Neuronal stem cell (in vitro differentiated cells): ENCODE data around the gene MPND.
A peak's percentile ranks its signal among the peaks of the same experiment; 100 is the strongest.

Experiments used
- DNase-seq: peaks from one replicate; pipeline ENCODE4 v3.0.0-alpha.2; 2013; ENCODE audit warnings: low spot score
- H2AFZ ChIP-seq: one replicate; pipeline ENCODE4 v1.6.1; 2013; ENCODE audit warnings: mild to moderate bottlenecking, low read length, inconsistent platforms
- H2AK5ac ChIP-seq: 2 replicates; pipeline ENCODE4 v1.6.1; 2013; ENCODE audit warnings: low read depth, mild to moderate bottlenecking, inconsistent platforms, low read length, moderate library complexity, mixed read lengths
- H2BK120ac ChIP-seq: 2 replicates; pipeline ENCODE4 v1.6.1; 2013; ENCODE audit warnings: low read depth, mild to moderate bottlenecking, inconsistent platforms, low read length, moderate library complexity, mixed read lengths
- H2BK12ac ChIP-seq: one replicate; pipeline ENCODE4 v1.6.1; 2013; ENCODE audit warnings: low read length, inconsistent platforms
- H2BK15ac ChIP-seq: 2 replicates; pipeline ENCODE4 v1.6.1; 2013; ENCODE audit warnings: mild to moderate bottlenecking, low read length, inconsistent platforms, mixed read lengths
- H2BK5ac ChIP-seq: one replicate; pipeline ENCODE4 v1.6.1; 2013; ENCODE audit warnings: inconsistent platforms, mild to moderate bottlenecking, low read length, moderate library complexity
- H3K14ac ChIP-seq: one replicate; pipeline ENCODE4 v1.6.1; 2013; ENCODE audit warnings: low read length, inconsistent platforms
- H3K18ac ChIP-seq: 2 replicates; pipeline ENCODE4 v1.6.1; 2013; ENCODE audit warnings: low read length, inconsistent platforms
- H3K23ac ChIP-seq: 2 replicates; pipeline ENCODE4 v1.6.1; 2013; ENCODE audit warnings: low read depth, mild to moderate bottlenecking, mixed read lengths, low read length, inconsistent platforms; ENCODE audit not compliant: poor library complexity
- H3K27ac ChIP-seq: replicated peaks from 3 replicates; pipeline ENCODE4 v1.5.1; 2013; ENCODE audit warnings: low read length, inconsistent platforms
- H3K27me3 ChIP-seq, 3 experiments: 2 replicates each; pipeline ENCODE4 v1.6.1; 2013; ENCODE audit warnings: low read length in 3 of 3, mild to moderate bottlenecking in 2 of 3, inconsistent platforms in 1 of 3, low read depth in 1 of 3, mixed read lengths in 1 of 3, moderate library complexity in 1 of 3; ENCODE audit not compliant: control insufficient read depth in 3 of 3, insufficient read depth in 3 of 3
- H3K36me3 ChIP-seq, 2 donors: replicated peaks in 1 of 2; 2 replicates each; pipeline ENCODE4 v1.6.1; 2013; ENCODE audit warnings: low read length in 2 of 2; ENCODE audit not compliant: control insufficient read depth in 2 of 2, insufficient read depth in 2 of 2
- H3K4ac ChIP-seq: 2 replicates; pipeline ENCODE4 v1.6.1; 2013; ENCODE audit warnings: inconsistent platforms, mild to moderate bottlenecking, low read length, moderate library complexity
- H3K4me1 ChIP-seq, 2 donors: 1 replicate in 1 of 2; 2 replicates in 1 of 2; pipeline ENCODE4 v1.6.1; 2013; ENCODE audit warnings: low read length in 2 of 2, low read depth in 1 of 2; ENCODE audit not compliant: control insufficient read depth in 2 of 2, insufficient read depth in 1 of 2
- H3K4me2 ChIP-seq: one replicate; pipeline ENCODE4 v1.6.1; 2013; ENCODE audit warnings: mild to moderate bottlenecking, low read length, inconsistent platforms; ENCODE audit not compliant: insufficient read depth, poor library complexity, severe bottlenecking
- H3K4me3 ChIP-seq, 2 donors: 2 replicates each; pipeline ENCODE4 v1.5.1; 2013; ENCODE audit warnings: low read length in 2 of 2, mild to moderate bottlenecking in 2 of 2, inconsistent platforms in 1 of 2, moderate library complexity in 1 of 2
- H3K79me1 ChIP-seq: one replicate; pipeline ENCODE4 v1.6.1; 2013; ENCODE audit warnings: low read depth, mild to moderate bottlenecking, inconsistent platforms, low read length, moderate library complexity
- H3K9ac ChIP-seq: one replicate; pipeline ENCODE4 v1.6.1; 2013; ENCODE audit warnings: mild to moderate bottlenecking, low read depth, low read length, inconsistent platforms; ENCODE audit not compliant: poor library complexity
- H3K9me3 ChIP-seq, 2 donors: replicated peaks in 1 of 2; 2 replicates each; pipeline versions ENCODE3 to v1.6.1; 2013; ENCODE audit warnings: low read length in 2 of 2, mild to moderate bottlenecking in 2 of 2, inconsistent platforms in 1 of 2, low read depth in 1 of 2, mixed read lengths in 1 of 2, moderate library complexity in 1 of 2; ENCODE audit not compliant: control insufficient read depth in 2 of 2, insufficient read depth in 1 of 2
- H4K8ac ChIP-seq: one replicate; pipeline ENCODE4 v1.6.1; 2013; ENCODE audit warnings: low read depth, mild to moderate bottlenecking, inconsistent platforms, low read length, moderate library complexity
- H4K91ac ChIP-seq: one replicate; pipeline ENCODE4 v1.6.1; 2013; ENCODE audit warnings: low read length, low read depth, mild to moderate bottlenecking, inconsistent platforms; ENCODE audit not compliant: poor library complexity
- WGBS, 2 donors: extraction: QIAGEN DNeasy Blood & Tissue Kit; methylation state at CpG; one replicate each; pipeline ENCODE4 v1.1.7; 2013; ENCODE audit warnings: missing lambda C conversion rate in 2 of 2, mixed read lengths in 1 of 2; ENCODE audit not compliant: insufficient read length in 2 of 2, insufficient replicate concordance in 1 of 2; ENCODE audit errors: extremely low coverage in 2 of 2; 5-methylcytosine and 5-hydroxymethylcytosine counted together

MPND gene

GRCh38 chr19:4352701-4353121 lies 9.3 kb downstream of the MPND start:
- no CpG with 5 or more reads among the region's 9 CpGs for WGBS, 2 donors
- H2BK15ac ChIP-seq: peak overlapping the region; percentile 55
- peaks cover 22 to 80% of the 10 kb centered on the region in 2 donors for H3K36me3 ChIP-seq
- H2AK5ac ChIP-seq: peak overlapping the region; percentile 86
- peaks cover 5% of the 10 kb centered on the region for H3K79me1 ChIP-seq
- H3K14ac ChIP-seq: no peak overlapping the region
- no peak overlapping the region for H3K4ac ChIP-seq
- peak overlapping the region; percentile 60 for H3K9ac ChIP-seq
- no peak overlapping the region for H4K91ac ChIP-seq
- H3K4me3 ChIP-seq: no peak overlapping the region
- H2BK120ac ChIP-seq: no peak overlapping the region
- H2AFZ ChIP-seq: no peak overlapping the region
- H3K4me2 ChIP-seq: no peak overlapping the region
- H2BK12ac ChIP-seq: no peak overlapping the region
- H3K23ac ChIP-seq: no peak overlapping the region
- peak; percentile 72 for DNase-seq
- H3K4me1 ChIP-seq: peaks cover 0 to 1% of the 10 kb centered on the region in 2 donors
- H4K8ac ChIP-seq: no peak overlapping the region
- no peaks in the 10 kb centered on the region for H3K9me3 ChIP-seq
- no peak overlapping the region for H3K27ac ChIP-seq
- peak overlapping the region; percentile 27 for H3K18ac ChIP-seq
- H3K27me3 ChIP-seq: no peaks in the 10 kb centered on the region
- no peak overlapping the region for H2BK5ac ChIP-seq

GRCh38 chr19:4354282-4354681 lies 10.9 kb downstream of the MPND start:
- no peaks in the 10 kb centered on the region for H3K9me3 ChIP-seq
- H3K79me1 ChIP-seq: peaks cover 5% of the 10 kb centered on the region
- no peak for DNase-seq
- no peak overlapping the region for H3K23ac ChIP-seq
- no CpG with 5 or more reads among the region's 12 CpGs for WGBS, 2 donors
- no peak overlapping the region for H3K18ac ChIP-seq
- no peak overlapping the region for H3K9ac ChIP-seq
- no peak overlapping the region for H4K91ac ChIP-seq
- H3K27ac ChIP-seq: no peak overlapping the region
- no peaks in the 10 kb centered on the region for H3K27me3 ChIP-seq
- H2AK5ac ChIP-seq: no peak overlapping the region
- peak overlapping the region; percentile 22 for H2BK12ac ChIP-seq
- no peak overlapping the region for H2BK120ac ChIP-seq
- no peak overlapping the region for H4K8ac ChIP-seq
- H3K4me1 ChIP-seq: peaks cover 0 to 1% of the 10 kb centered on the region in 2 donors
- no peak overlapping the region for H2BK15ac ChIP-seq
- no peak overlapping the region for H3K4me3 ChIP-seq
- no peak overlapping the region for H2AFZ ChIP-seq
- H3K4ac ChIP-seq: no peak overlapping the region
- no peak overlapping the region for H2BK5ac ChIP-seq
- peaks cover 25 to 82% of the 10 kb centered on the region in 2 donors for H3K36me3 ChIP-seq
- no peak overlapping the region for H3K4me2 ChIP-seq
- no peak overlapping the region for H3K14ac ChIP-seq

GRCh38 chr19:4354897-4355296 lies 11.5 kb downstream of the MPND start:
- Histone ChIP-seq H2AK5ac (no peak overlapping the region), H3K9me3 (no peaks in the 10 kb centered on the region), H3K18ac (no peak overlapping the region), H3K4me2 (no peak overlapping the region), H2AFZ (no peak overlapping the region), H4K91ac (no peak overlapping the region), H3K36me3 (peaks cover 31 to 84% of the 10 kb centered on the region in 2 donors), H2BK5ac (no peak overlapping the region), H3K23ac (no peak overlapping the region), H3K79me1 (peaks cover 8% of the 10 kb centered on the region), H3K14ac (no peak overlapping the region), H3K4me1 (peaks cover 0 to 1% of the 10 kb centered on the region in 2 donors), H2BK12ac (no peak overlapping the region), H3K4ac (no peak overlapping the region), H2BK120ac (no peak overlapping the region), H2BK15ac (no peak overlapping the region), H3K27me3 (no peaks in the 10 kb centered on the region), H3K9ac (no peak overlapping the region), H4K8ac (no peak overlapping the region), H3K4me3 (no peak overlapping the region), H3K27ac (no peak overlapping the region)
- DNase-seq: no peak
- no CpG with 5 or more reads among the region's 17 CpGs for WGBS, 2 donors

- WGBS, 2 donors: no CpG with 5 or more reads among the region's 23 CpGs
- no peak overlapping the region for H3K14ac ChIP-seq
- no peak overlapping the region for H3K4me3 ChIP-seq
- H4K8ac ChIP-seq: peak overlapping the region; percentile 23
- H3K23ac ChIP-seq: no peak overlapping the region
- H3K9me3 ChIP-seq: no peaks in the 10 kb centered on the region
- no peak overlapping the region for H2AK5ac ChIP-seq
- H3K18ac ChIP-seq: peak overlapping the region; percentile 71
- H3K4ac ChIP-seq: no peak overlapping the region
- peaks cover 33 to 91% of the 10 kb centered on the region in 2 donors for H3K36me3 ChIP-seq
- H3K27ac ChIP-seq: no peak overlapping the region
- no peaks in the 10 kb centered on the region for H3K27me3 ChIP-seq
- peaks cover 7% of the 10 kb centered on the region for H3K79me1 ChIP-seq
- no peak overlapping the region for H2BK5ac ChIP-seq
- no peak for DNase-seq
- peaks cover 0 to 5% of the 10 kb centered on the region in 2 donors for H3K4me1 ChIP-seq
- H3K4me2 ChIP-seq: no peak overlapping the region
- no peak overlapping the region for H4K91ac ChIP-seq
- H2BK15ac ChIP-seq: no peak overlapping the region
- peak overlapping the region; percentile 70 for H3K9ac ChIP-seq
- peak overlapping the region; percentile 18 for H2BK120ac ChIP-seq
- H2AFZ ChIP-seq: no peak overlapping the region
- H2BK12ac ChIP-seq: no peak overlapping the region
Measured at GRCh38 chr19:4357095-4357797, 13.9 kb downstream of the MPND start.
